ENCODE measurements around the gene ITIH4.
A peak's percentile ranks its signal among the peaks of the same experiment; 100 is the strongest.

Gene ITIH4

DNA sequence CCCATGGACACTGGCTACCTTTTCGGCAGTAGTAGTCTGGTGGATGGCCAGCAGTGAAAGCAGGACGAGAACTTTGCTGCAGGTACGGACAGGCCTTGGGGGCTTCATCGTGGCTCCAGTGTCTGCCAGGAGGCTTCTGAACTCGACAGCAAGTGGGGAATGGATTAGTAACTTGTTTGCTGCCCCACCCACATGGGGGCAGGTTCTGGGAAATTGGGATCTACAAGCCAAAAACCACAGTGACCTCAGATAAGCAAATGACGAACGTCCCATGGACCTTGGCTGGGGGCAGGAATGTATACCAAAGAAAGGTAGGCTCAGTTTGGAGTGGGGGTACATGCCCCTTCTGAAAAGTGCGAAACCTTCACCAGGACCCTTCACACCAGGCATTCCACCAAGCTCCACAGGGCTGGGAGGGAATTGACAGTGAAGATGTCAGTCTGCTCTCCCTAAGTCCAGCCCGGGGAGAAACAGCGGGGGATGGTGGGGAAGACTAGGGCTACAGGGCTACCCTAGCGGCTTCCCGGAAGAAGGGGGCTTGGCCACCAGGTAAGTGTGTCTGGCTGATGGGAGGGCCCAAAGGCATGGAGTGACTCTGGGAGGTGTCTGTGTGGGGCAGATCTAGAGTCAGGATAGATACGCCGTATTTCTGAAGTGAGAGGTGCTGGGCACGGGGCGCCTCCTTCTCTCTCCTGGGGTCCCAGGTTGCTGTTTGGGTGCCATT lies at the start of gene ITIH4:
TSS of gene ITIH4 (minus strand) at position 138 of the 724 bp plus-strand sequence. CDS start at position 108, 30 bp downstream.
- no peak for DNase-seq

GRCh38 chr3:52880047-52880446 lies 49.6 kb upstream of the ITIH4 start:
- no peak for DNase-seq

DNA sequence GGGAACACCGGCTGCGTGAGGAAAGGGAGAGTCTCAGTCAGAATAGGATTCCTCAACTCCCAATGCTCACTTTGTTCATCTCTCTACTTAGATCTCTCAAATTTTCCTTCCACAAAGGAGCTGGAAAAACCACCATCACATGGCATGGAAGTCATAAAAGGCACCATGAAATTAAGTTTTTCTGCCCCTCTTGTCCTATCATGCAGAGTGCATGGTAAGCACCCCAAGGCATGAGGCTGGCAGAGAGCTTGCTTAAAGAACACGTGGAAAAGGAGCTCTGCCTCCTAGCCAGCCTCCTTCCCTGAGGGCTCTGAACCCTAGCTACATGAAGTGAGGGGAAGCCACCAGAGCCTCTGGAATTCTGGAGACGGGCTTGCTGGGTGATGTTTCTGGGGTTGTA lies 49.1 kb upstream of the ITIH4 start:
- no peak for DNase-seq

DNA sequence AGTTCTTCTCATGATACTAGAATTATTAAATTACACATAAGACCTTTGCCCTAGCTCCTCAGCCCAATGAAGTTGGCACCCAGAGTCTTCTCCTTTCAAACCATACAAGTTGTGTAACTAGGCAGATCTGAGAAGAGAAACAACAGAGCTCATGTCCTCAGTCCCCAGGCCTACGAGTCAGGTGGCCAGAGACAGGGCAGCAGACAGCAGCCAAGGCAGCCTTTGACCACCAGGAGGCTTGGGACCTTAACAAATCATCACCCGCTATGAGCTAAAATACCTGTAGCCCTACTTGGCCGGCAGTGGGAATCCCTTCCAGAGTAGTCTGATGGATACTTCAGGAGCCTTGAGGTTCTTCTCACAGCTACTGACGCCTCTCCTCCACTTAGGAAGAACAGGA lies 48.6 kb upstream of the ITIH4 start:
- no peak for DNase-seq

DNA sequence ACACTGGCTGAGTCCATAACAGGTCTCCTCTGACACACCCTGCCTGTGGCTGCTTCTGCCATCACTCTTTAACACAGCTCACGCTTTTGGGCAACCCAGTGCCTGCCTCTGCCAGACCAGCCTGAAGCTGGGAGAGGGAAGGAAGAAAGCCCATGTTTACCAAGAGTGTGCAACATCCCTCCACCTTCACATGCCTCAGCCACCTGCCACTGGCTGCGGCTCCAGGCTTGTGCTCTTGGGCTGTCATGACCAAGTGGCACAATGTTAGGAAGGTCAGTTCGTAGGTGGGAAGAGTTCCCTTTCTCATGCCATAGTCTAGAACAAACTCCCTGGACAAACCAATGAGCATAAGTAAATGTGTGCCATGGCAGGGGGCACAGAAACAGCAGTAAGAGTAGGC lies 46.6 kb upstream of the ITIH4 start:
- no peak for DNase-seq

- no peak for DNase-seq
These were observed 44.6 kb upstream of the ITIH4 start for GRCh38 chr3:52874864-52875587.

DNA sequence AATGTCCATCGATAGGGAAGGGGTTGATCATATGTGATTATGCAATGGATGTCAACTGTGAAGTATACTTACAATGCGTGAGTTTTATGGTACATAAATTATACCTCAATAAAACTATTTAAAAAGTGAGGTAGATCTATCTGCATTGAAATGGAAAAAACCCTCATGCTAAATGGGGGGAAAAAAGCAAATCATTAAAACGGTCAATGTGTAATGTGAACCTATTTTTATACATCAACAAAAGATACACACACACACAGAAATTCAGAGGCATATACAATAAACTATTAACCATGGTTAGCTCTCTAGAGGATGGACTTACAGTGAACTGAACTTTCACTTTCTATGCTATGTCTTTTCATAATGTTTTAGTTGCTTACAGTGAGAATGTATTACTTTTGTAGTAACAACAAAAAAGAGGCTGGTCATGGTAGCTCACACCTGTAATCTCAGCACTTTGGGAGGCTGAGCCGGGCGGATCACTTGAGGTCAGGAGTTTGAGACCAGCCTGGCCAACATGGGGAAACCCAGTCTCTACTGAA lies 43.8 kb upstream of the ITIH4 start:
- DNase-seq = no peak

DNA sequence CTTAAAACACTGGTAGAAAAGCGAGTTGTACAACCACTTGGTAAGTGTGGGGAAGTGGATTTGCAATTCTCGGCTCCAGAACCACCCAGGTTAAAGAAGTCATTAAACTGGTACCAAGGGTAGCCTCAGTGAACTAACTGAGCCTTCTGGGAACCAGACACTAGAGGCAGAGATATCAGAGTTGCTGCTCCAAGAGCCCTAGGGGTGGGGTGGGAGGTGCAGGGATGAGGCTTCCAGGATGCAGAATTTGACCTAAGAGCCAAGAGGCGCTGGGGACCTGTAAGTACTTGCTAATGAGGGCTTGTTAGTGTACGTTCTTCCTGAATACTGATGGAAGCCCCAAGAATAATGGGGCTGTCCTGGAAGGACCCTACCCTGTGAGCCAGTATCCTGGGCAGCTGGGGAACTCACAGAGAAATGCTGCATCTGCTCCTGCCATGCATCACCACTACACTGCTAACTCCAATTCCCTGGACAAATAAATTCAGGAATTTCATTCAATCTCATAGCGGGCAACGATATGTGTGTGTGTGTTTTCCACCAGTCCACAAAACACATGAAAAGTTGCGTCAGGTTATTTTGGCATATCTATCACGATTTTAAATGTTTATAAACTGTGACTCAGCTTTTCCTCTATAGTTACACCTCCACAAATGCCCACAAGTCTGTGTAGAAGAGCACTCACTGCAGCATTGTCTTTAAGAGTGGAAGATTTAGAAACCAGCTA lies 43.1 kb upstream of the ITIH4 start:
- DNase-seq = no peak

DNA sequence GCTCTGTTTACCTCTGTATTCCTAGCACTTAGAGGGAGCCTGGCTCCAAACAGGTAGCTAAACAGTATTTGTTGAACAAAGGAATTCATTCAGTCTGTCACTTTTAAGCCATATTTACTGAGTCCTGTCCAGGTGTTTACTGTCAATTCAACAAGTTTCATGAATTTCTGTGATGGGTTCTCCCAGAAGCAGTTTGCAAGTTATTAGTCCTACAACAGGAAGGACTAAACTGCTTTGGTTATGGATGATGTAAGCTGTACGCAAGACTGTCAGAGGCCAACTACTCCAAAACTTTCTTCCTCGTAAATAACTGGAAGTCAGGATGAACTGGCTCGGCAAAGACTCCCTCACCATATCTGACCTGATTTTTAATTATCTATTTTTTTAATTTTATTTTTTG lies 41.8 kb upstream of the ITIH4 start:
- no peak for DNase-seq

DNA sequence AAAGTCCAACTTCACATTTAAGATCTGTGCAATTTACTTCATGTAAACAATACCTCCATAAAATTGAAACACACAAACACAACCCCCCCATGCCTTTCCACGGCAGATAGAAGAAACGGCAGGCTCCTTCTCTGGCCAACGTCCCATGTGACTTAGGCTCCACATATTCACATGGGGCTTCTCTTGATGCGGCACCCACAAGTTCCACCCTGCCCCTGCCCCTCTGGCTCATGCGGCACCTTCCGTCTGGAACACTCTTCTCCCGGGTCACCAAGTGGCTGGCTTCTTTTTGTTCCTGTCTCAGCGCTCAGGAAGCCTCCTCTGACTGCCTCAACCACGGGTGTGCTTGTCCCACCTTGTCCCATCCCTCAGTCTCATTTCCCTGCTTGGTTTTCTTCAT lies 41.3 kb upstream of the ITIH4 start:
- DNase-seq = no peak

DNA sequence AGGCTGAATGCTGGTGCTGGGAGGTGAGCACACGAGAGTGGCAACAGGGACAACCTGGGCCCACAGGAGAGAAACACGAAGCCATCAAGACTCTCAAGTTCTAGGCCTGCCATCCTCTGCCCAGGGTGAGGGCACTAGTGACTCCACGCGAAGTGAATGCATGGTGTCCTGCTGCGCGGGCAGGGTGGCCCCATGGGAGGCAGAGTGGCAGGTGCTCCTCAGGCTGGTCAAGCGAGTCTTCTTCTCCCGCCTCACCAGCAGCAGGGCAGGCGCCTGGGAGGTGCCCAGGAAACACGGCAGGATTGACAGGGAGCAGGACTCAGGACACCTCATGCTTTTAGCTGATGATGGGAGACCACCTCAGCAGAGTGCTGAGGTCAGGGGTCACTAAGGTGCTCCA lies 40.0 kb upstream of the ITIH4 start:
- DNase-seq = no peak

- DNase-seq = no peak
These were observed 36.0 kb upstream of the ITIH4 start for GRCh38 chr3:52866427-52866826.

GRCh38 chr3:52865994-52866393 lies 35.5 kb upstream of the ITIH4 start:
- DNase-seq = no peak

DNA sequence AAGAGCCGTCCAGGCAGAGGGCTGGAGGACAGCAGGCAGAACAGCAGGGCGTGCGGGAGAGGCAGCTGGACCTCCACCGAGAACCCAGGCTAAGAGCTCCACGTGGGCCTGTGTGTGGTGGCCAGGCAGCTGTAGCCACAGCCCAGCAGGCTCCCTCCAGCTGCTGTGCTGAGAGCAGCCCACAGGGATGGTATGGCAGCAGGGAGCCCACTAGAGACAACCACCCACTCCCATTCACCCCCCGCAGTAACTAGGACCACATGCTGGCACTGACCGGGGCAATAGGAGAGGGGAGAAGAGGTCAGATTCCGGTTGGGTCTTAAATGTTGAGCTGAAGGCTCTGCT lies 29.9 kb upstream of the ITIH4 start:
- DNase-seq = no peak

DNA sequence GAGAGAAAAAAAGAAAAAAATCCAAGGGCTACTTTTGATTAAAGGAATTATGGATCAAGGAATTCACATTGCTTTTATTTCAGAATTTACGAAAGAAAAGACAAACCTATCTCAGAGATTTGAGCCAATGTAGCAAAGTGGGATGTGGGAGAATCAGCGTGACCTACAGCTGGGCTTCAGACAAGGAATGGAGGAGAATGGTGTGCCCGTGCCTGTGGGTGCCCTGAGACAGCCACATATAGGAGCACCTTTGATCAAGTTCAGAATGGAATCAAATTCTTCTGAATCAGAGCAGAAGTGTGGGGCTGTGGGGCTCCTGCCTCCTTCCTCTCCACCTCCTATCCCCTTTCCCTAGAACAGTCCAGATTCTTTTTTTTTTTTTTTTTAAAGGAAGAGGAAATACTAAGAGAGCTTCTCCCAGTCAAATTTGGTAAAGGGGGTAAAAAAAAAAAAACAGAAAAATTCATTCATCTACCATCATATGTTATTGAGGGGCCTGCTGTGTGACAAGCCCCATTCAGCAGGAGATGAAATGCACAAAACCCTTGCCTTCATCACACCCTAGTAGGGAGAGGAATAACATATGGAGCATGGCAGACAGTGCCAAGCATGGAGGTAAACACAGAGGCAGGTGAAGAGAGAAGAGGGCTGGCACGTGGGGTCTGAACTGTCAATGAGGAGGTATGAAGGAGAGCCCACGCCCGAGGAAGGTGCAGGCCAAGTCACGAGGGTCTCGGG lies 29.4 kb upstream of the ITIH4 start:
- peak in 1 of 2 experiments; percentile 43 for DNase-seq

GRCh38 chr3:52857864-52858263 lies 27.4 kb upstream of the ITIH4 start:
- DNase-seq = no peak

- no peak for DNase-seq
These were observed 26.7 kb upstream of the ITIH4 start for GRCh38 chr3:52857133-52857532.

- DNase-seq = no peak
These were observed 26.2 kb upstream of the ITIH4 start for GRCh38 chr3:52856666-52857065.

GRCh38 chr3:52854013-52854412 lies 23.5 kb upstream of the ITIH4 start:
- DNase-seq = no peak

DNA sequence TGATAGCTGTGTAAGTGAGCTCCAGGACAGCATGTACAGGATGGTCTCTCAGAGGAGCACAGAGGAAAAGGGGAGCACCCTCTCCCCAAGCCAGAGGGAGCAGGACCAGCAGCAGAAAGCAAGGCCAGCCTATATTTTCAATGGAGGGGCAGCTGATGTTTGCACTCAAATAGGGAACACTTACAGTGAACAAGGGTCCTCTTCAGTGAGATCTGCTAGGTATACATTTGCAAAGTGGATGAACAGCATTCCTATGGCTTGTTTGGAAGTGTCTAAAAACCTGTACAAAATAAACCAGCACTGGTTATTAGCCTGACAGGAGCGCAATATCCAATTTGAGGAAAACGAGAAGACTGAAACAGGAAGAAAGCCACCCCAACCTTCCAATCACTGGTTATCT lies 21.9 kb upstream of the ITIH4 start:
- DNase-seq = no peak

- peak; percentile 25 to 40 for DNase-seq
These were observed 20.9 kb upstream of the ITIH4 start for GRCh38 chr3:52851348-52851747.

GRCh38 chr3:52849656-52850055 lies 19.2 kb upstream of the ITIH4 start:
- no peak for DNase-seq

GRCh38 chr3:52848617-52849016 lies 18.1 kb upstream of the ITIH4 start:
- DNase-seq = no peak

All from SHP77 (cell line).